CD14-positive monocyte (primary cell): ENCODE results near the gene TRPM2. TPM values are rescaled to one million over a fixed set of nuclear protein-coding genes. Genes with fewer than 3 reads are reported as not detected.
A peak's percentile ranks its signal among the peaks of the same experiment; 100 is the strongest.

Source experiments
- DNase-seq, 3 donors: peaks; one replicate each; pipeline ENCODE4 v3.0.0-alpha.2; 2011 to 2022
- H2AFZ ChIP-seq: 2 replicates; pipeline ENCODE4 v1.6.0; 2012; ENCODE audit warnings: mild to moderate bottlenecking, low read depth, low read length, inconsistent platforms; ENCODE audit not compliant: insufficient read depth, poor library complexity, severe bottlenecking
- H3K27ac ChIP-seq, 2 donors: 1 replicate in 1 of 2; 2 replicates in 1 of 2; pipeline ENCODE4 v1.5.1; 2012 to 2013; ENCODE audit warnings: low read length in 2 of 2, control low read depth in 1 of 2, inconsistent platforms in 1 of 2, low read depth in 1 of 2, mild to moderate bottlenecking in 1 of 2
- H3K27me3 ChIP-seq, 2 donors: one replicate each; pipeline versions ENCODE4 v1.6.0 to v1.6.1; 2011 to 2013; ENCODE audit warnings: low read length in 2 of 2; ENCODE audit not compliant: control insufficient read depth in 2 of 2, insufficient read depth in 2 of 2
- H3K36me3 ChIP-seq, 2 donors: replicated peaks in 1 of 2; 1 replicate in 1 of 2; 2 replicates in 1 of 2; pipeline versions ENCODE4 v1.5.1 to v1.6.1; 2012 to 2013; ENCODE audit warnings: low read length in 2 of 2, control low read depth in 1 of 2, inconsistent platforms in 1 of 2, mild to moderate bottlenecking in 1 of 2; ENCODE audit not compliant: insufficient read depth in 2 of 2, control insufficient read depth in 1 of 2
- H3K4me1 ChIP-seq, 2 donors: 1 replicate in 1 of 2; 2 replicates in 1 of 2; pipeline versions ENCODE4 v1.5.1 to v1.6.1; 2012 to 2013; ENCODE audit warnings: low read length in 2 of 2, control low read depth in 1 of 2, inconsistent platforms in 1 of 2, mild to moderate bottlenecking in 1 of 2, moderate library complexity in 1 of 2; ENCODE audit not compliant: insufficient read depth in 2 of 2, control insufficient read depth in 1 of 2
- H3K4me2 ChIP-seq: replicated peaks from 2 replicates; pipeline ENCODE3; 2012; ENCODE audit warnings: low read length, moderate library complexity, mild to moderate bottlenecking; ENCODE audit not compliant: poor library complexity, severe bottlenecking; ENCODE audit errors: extremely low read depth
- H3K4me3 ChIP-seq, 3 experiments: fragments of 200-600 bp in 1 of 3; sonication (generic) in 1 of 3; replicated peaks in 1 of 3; 1 replicate in 2 of 3; 2 replicates in 1 of 3; pipeline ENCODE4 v1.5.1; 2011 to 2013; ENCODE audit warnings: low read length in 3 of 3, mild to moderate bottlenecking in 3 of 3, control low read depth in 2 of 3, low read depth in 2 of 3, inconsistent platforms in 1 of 3, moderate library complexity in 1 of 3
- H3K79me2 ChIP-seq: 2 replicates; pipeline ENCODE4 v1.6.0; 2012; ENCODE audit warnings: mild to moderate bottlenecking, control low read depth, inconsistent platforms, low read length, moderate library complexity; ENCODE audit not compliant: insufficient read depth
- H3K9ac ChIP-seq: 2 replicates; pipeline ENCODE4 v1.6.0; 2017; ENCODE audit warnings: low read length, mild to moderate bottlenecking; ENCODE audit not compliant: insufficient read depth, poor library complexity, severe bottlenecking
- H3K9me3 ChIP-seq, 2 donors: replicated peaks in 1 of 2; 1 replicate in 1 of 2; 2 replicates in 1 of 2; pipeline versions ENCODE4 v1.5.1 to v1.6.1; 2012 to 2013; ENCODE audit warnings: low read length in 2 of 2, control low read depth in 1 of 2; ENCODE audit not compliant: control insufficient read depth in 1 of 2, insufficient read depth in 1 of 2
- H4K20me1 ChIP-seq: 2 replicates; pipeline ENCODE4 v1.6.0; 2012; ENCODE audit warnings: mild to moderate bottlenecking, low read length, control low read depth, moderate library complexity; ENCODE audit not compliant: insufficient read depth
- H3K27ac Mint-ChIP-seq, 7 donors: one replicate each; pipeline ENCODE4 v1.8.0; 2020; ENCODE audit warnings: mild to moderate bottlenecking in 7 of 7, mixed read lengths in 7 of 7, moderate library complexity in 6 of 7, inconsistent platforms in 2 of 7
- H3K27me3 Mint-ChIP-seq, 3 donors: one replicate each; pipeline ENCODE4 v1.8.0; 2021 to 2022; ENCODE audit warnings: low read depth in 3 of 3, mild to moderate bottlenecking in 3 of 3, mixed read lengths in 3 of 3, moderate library complexity in 3 of 3, inconsistent platforms in 1 of 3
- H3K36me3 Mint-ChIP-seq, 2 donors: one replicate each; pipeline ENCODE4 v1.8.0; 2020; ENCODE audit warnings: mixed read lengths in 2 of 2, inconsistent platforms in 1 of 2, mild to moderate bottlenecking in 1 of 2
- H3K4me1 Mint-ChIP-seq: one replicate; pipeline ENCODE4 v1.8.0; 2020; ENCODE audit warnings: mild to moderate bottlenecking, mixed read lengths
- H3K4me3 Mint-ChIP-seq, 2 donors: one replicate each; pipeline ENCODE4 v1.8.0; 2020; ENCODE audit warnings: mild to moderate bottlenecking in 2 of 2, mixed read lengths in 2 of 2, moderate library complexity in 1 of 2
- H3K9me3 Mint-ChIP-seq, 7 donors: one replicate each; pipeline ENCODE4 v1.8.0; 2020 to 2022; ENCODE audit warnings: mixed read lengths in 7 of 7, mild to moderate bottlenecking in 6 of 7, moderate library complexity in 6 of 7, inconsistent platforms in 2 of 7
- CTCF ChIP-seq: fragments of 200-600 bp; IDR thresholded peaks from one replicate; pipeline ENCODE4 v1.8.0; 2022; ENCODE audit warnings: antibody characterized with exemption, mild to moderate bottlenecking
- WGBS: methylation state at CpG from one replicate; pipeline ENCODE4 v1.1.5; 2013; ENCODE audit warnings: missing lambda C conversion rate; ENCODE audit not compliant: insufficient coverage; 5-methylcytosine and 5-hydroxymethylcytosine counted together
- intact Hi-C, 2 donors: fragments of 100-400 bp; cut with micrococcal nuclease; formaldehyde crosslinking; loops; one replicate each; pipeline versions ENCODE4 v1.15.0 to v1.15.1; 2023
- polyA plus RNA-seq, 3 donors: library from polyadenylated mRNA; depleted of rRNA in 1 of 3; unstranded in 2 of 3; stranded (reverse) in 1 of 3; fragments of 300-500 nt in 2 of 3; fragments of >200 nt in 1 of 3; fragmentation: Illumina TruSeq in 2 of 3; gene quantifications; 1 replicate in 2 of 3; 2 replicates in 1 of 3; pipeline ENCODE4 v1.2.3, GENCODE V29; 2012 to 2021

TRPM2 gene
- polyA plus RNA-seq, 3 donors, result 7.6 to 21.6 (median 12.2) TPM

GRCh38 chr21:44449473-44450363 lies 96.3 kb downstream of the TRPM2 start:
- H3K4me2 ChIP-seq, result no peak overlapping the region
- no peaks in the 10 kb centered on the region for H3K36me3 Mint-ChIP-seq
- peaks cover 1 to 9% of the 10 kb centered on the region in 2 donors for H3K9me3 ChIP-seq
- no peak for DNase-seq
- no peak overlapping the region for H2AFZ ChIP-seq
- H3K27me3 Mint-ChIP-seq, result peaks cover 26 to 64% (median 37%) of the 10 kb centered on the region in 3 donors
- H3K4me1 Mint-ChIP-seq, result peaks cover 4% of the 10 kb centered on the region
- H3K27me3 ChIP-seq, result peaks cover 0 to 12% of the 10 kb centered on the region in 2 donors
- H3K27ac Mint-ChIP-seq, result no peak overlapping the region
- H3K4me1 ChIP-seq, result peaks cover 0 to under 1% of the 10 kb centered on the region in 2 donors
- no peaks in the 10 kb centered on the region for H4K20me1 ChIP-seq
- H3K9ac ChIP-seq, result no peak overlapping the region
- 86% methylated on average over 25 of the region's 28 CpGs for whole genome bisulfite sequencing
- H3K4me3 ChIP-seq, result no peak overlapping the region
- H3K36me3 ChIP-seq, result no peaks in the 10 kb centered on the region
- peaks cover 9 to 35% (median 21%) of the 10 kb centered on the region in 7 donors for H3K9me3 Mint-ChIP-seq
- H3K4me3 Mint-ChIP-seq, result peak overlapping the region in 1 of 2 donors; percentile 26
- H3K27ac ChIP-seq, result no peak overlapping the region
- TF ChIP-seq CTCF, result no peak
- no peaks in the 10 kb centered on the region for H3K79me2 ChIP-seq
- intact Hi-C loops, result loop anchor here in 1 of 2 donors (5.0 to 10.0 kb wide), 2 partner anchors 112 to 365 kb away; partner anchors contain the start of genes CFAP410 and SUMO3

- no peak overlapping the region for H2AFZ ChIP-seq
- H3K27ac ChIP-seq, result no peak overlapping the region
- intact Hi-C loops, result loop anchor here in 1 of 2 donors (5.0 to 10.0 kb wide), 2 partner anchors 113 to 364 kb away; partner anchors contain the start of genes CFAP410 and SUMO3
- no peak for DNase-seq
- Mint-ChIP-seq H3K27me3 (peaks cover 25 to 66% (median 37%) of the 10 kb centered on the region in 3 donors), H3K36me3 (no peaks in the 10 kb centered on the region), H3K4me3 (no peak overlapping the region), H3K4me1 (peaks cover 4% of the 10 kb centered on the region), H3K9me3 (peaks cover 9 to 31% (median 20%) of the 10 kb centered on the region in 7 donors), H3K27ac (no peak overlapping the region)
- H3K4me3 ChIP-seq, result no peak overlapping the region
- no peak overlapping the region for H3K4me2 ChIP-seq
- H3K27me3 ChIP-seq, result peaks cover 0 to 12% of the 10 kb centered on the region in 2 donors
- peaks cover 0 to 9% of the 10 kb centered on the region in 2 donors for H3K9me3 ChIP-seq
- no peak for TF ChIP-seq CTCF
- H4K20me1 ChIP-seq, result no peaks in the 10 kb centered on the region
- no peaks in the 10 kb centered on the region for H3K36me3 ChIP-seq
- no peaks in the 10 kb centered on the region for H3K79me2 ChIP-seq
- WGBS, result 88% methylated on average over 14 of the region's 14 CpGs
- H3K4me1 ChIP-seq, result peaks cover 0 to 4% of the 10 kb centered on the region in 2 donors
- no peak overlapping the region for H3K9ac ChIP-seq
These were observed 97.0 kb downstream of the TRPM2 start for GRCh38 chr21:44450402-44450801.
